HEK293T (cell line): ENCODE results near the gene COL26A1.

Source experiments
- ARNT ChIP-seq: fragments of 450-650 bp; IDR thresholded peaks from 2 replicates; pipeline ENCODE4 v1.6.1; 2017; ENCODE audit warnings: mild to moderate bottlenecking
- BHLHE40 ChIP-seq: fragments of 450-650 bp; IDR thresholded peaks from 2 replicates; pipeline ENCODE4 v1.6.1; 2016; ENCODE audit warnings: mild to moderate bottlenecking, moderate library complexity, borderline replicate concordance
- CTBP1 ChIP-seq: fragments of 450-650 bp; IDR thresholded peaks from 2 replicates; pipeline ENCODE4 v1.6.1; 2016; ENCODE audit warnings: borderline replicate concordance
- ELF4 ChIP-seq: fragments of 450-650 bp; IDR thresholded peaks from 2 replicates; pipeline ENCODE4 v1.6.1; 2017; ENCODE audit warnings: antibody characterized with exemption
- FOXK2 ChIP-seq: fragments of 450-650 bp; IDR thresholded peaks from 2 replicates; pipeline ENCODE4 v1.6.1; 2016; ENCODE audit warnings: mild to moderate bottlenecking
- FOXM1 ChIP-seq: fragments of 450-650 bp; IDR thresholded peaks from 2 replicates; pipeline ENCODE4 v1.6.1; 2017; ENCODE audit warnings: mild to moderate bottlenecking, borderline replicate concordance
- L3MBTL2 ChIP-seq: fragments of 450-650 bp; conservative IDR thresholded peaks from 2 replicates; pipeline ENCODE4 v1.6.1; 2016; ENCODE audit warnings: mild to moderate bottlenecking
- LEF1 ChIP-seq: fragments of 450-650 bp; IDR thresholded peaks from 2 replicates; pipeline ENCODE4 v1.6.1; 2017; ENCODE audit warnings: mild to moderate bottlenecking, borderline replicate concordance
- PKNOX1 ChIP-seq: fragments of 450-650 bp; IDR thresholded peaks from 2 replicates; pipeline ENCODE4 v1.6.1; 2016
- SP1 ChIP-seq: fragments of 450-650 bp; IDR thresholded peaks from 2 replicates; pipeline ENCODE4 v1.6.1; 2017
- SUZ12 ChIP-seq: fragments of 450-650 bp; IDR thresholded peaks from 2 replicates; pipeline ENCODE4 v1.6.1; 2016; ENCODE audit warnings: mild to moderate bottlenecking
- TARDBP ChIP-seq: fragments of 450-650 bp; IDR thresholded peaks from 2 replicates; pipeline ENCODE4 v1.6.1; 2016
- ZNF384 ChIP-seq: fragments of 450-650 bp; IDR thresholded peaks from 2 replicates; pipeline ENCODE4 v1.6.1; 2016

GRCh38 chr7:101502466-101503098 is 139.9 kb downstream of the COL26A1 start:
- TF ChIP-seq BHLHE40 = no peak
- TF ChIP-seq FOXK2 = no peak
- TF ChIP-seq LEF1 = no peak
- TF ChIP-seq ARNT = no peak
- no peak for TF ChIP-seq SUZ12
- TF ChIP-seq ELF4 = no peak
- TF ChIP-seq SP1 = no peak
- TF ChIP-seq TARDBP = no peak
- no peak for TF ChIP-seq FOXM1
- no peak for TF ChIP-seq L3MBTL2
- no peak for TF ChIP-seq ZNF384
- no peak for TF ChIP-seq CTBP1
- TF ChIP-seq PKNOX1 = no peak
